HG02623 (cell line): Measurements from ENCODE around the gene CLDN24.
A peak's percentile ranks its signal among the peaks of the same experiment; 100 is the strongest.

Source experiments
- ATAC-seq: cut with Tn5 transposase; IDR thresholded peaks from one replicate; pipeline ENCODE4 v1.9.1; 2021; ENCODE audit warnings: moderate library complexity; ENCODE audit not compliant: unreplicated experiment

CLDN24 gene

GRCh38 chr4:183286590-183287308 lies 35.5 kb downstream of the CLDN24 start:
- ATAC-seq, result peak; percentile 13

DNA sequence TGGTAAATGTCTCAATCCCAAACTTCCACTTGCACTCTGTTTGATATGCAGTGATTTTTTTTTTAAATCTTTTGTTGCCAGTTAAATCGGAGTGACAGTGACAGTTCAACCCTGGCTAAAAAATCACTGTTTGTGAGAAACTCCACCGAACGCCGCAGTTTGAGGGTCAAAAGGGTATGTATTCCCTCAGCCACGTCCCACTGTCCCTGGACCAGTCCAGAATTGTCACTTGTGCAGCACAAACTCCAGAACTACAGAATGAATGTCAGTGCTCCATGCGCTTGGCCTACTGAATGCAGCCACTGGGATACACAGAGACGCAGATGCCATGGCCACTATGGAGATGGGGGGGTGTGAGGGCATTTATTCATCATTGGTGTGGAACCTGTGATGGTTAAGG lies 36.3 kb downstream of the CLDN24 start:
- no peak for ATAC-seq

DNA sequence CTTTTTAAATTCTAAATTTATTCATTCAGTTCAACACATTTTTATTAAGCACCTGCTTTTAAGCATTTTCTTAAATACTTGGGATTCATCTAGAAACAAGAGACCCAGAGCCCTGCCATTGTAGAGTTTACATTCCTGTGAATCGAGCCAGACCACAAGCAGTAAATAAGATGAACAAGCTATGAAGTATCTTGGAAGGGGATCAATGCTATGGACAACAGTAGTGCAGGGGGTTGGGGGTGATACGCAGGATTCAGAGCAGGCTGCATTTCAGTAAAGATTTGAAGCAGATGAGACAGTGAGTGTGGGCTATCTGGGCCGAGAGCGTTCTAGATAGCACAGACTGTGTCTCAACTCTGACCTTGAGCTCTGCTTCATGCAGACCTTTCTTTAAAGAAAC lies 37.3 kb downstream of the CLDN24 start:
- no peak for ATAC-seq

DNA sequence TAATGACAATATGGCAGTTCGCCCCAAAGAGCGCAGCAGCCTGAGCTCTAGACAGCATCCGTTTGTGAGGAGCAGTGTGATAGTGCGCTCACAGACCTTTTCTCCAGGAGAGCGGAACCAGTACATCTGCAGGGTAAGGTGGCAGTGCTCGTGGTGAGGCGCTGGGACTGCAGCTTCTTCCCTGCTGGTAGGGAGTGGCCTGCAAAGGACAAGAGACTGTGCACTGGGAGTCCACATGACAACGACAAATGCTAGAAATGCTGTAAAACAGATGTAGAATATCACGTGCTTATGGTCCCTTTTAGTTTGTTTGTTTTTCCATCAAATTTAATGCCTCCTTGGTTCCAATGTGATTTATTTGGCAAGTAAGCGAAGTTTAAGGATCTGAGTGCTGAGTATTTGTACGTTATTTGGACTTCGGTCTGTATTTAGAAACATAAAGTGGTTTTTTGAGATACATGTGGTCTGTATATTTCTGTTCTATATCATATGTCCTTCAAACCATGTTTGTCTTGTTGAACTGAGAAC lies 37.9 kb downstream of the CLDN24 start:
- ATAC-seq, result no peak

- ATAC-seq, result no peak
Observed at GRCh38 chr4:183276106-183276505, 46.1 kb downstream of the CLDN24 start.

DNA sequence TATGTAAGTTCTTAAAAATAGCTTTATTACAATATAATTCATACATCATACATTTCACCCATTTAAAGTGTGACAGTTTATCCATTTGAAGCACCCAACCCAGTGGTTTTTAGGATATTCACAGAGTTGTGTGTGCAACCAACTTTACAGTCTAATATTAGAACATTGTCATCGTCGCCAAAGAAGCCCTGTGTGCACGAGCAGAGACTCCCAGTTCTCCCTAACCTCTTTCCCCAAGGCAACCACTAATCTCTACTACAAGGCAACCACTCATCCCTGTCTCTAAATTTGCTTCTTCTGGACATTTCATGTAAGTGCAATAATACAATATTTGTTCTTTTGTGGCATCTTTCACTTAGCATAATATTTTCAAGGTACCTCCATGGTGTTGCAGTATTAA lies 49.8 kb downstream of the CLDN24 start:
- no peak for ATAC-seq
